Caco-2 (cell line): ENCODE data around the gene BRD1. TPM values are rescaled to one million over a fixed set of nuclear protein-coding genes. Genes with fewer than 3 reads are reported as not detected.

Experiments
- BruUV-seq: library from RNA; stranded (reverse); fragments of 400-500 nt; replicated peaks from 2 replicates; lab custom pipeline; 2021; lab: Mats Ljungman, UMichigan
- CTCF ChIA-PET: fragments of 300-600 bp; sonication (Branson Sonifier 250); formaldehyde crosslinking; loops from one replicate; lab custom pipeline; 2022; ENCODE audit warnings: antibody characterized with exemption; lab: Charles Lee
- POLR2A ChIA-PET: fragments of 300-600 bp; sonication (Branson Sonifier 250); formaldehyde crosslinking; loops from one replicate; lab custom pipeline; 2022; ENCODE audit warnings: antibody characterized with exemption; lab: Charles Lee
- DNase-seq, 2 experiments: peaks; one replicate each; pipeline versions ENCODE4 v3.0.0 to v3.0.0-alpha.2; 2020 to 2022
- H3K27me3 ChIP-seq: replicated peaks from 2 replicates; pipeline ENCODE4 v1.6.0; 2011; ENCODE audit warnings: low read length; ENCODE audit not compliant: control insufficient read depth, insufficient read depth
- H3K36me3 ChIP-seq: 2 replicates; pipeline ENCODE4 v1.5.1; 2011; ENCODE audit warnings: low read length; ENCODE audit not compliant: control insufficient read depth, insufficient read depth
- H3K4me1 ChIP-seq: fragments of 250-450 bp; sonication (Bioruptor Pico); 2 replicates; pipeline ENCODE4 v1.5.1; 2020; ENCODE audit warnings: mild to moderate bottlenecking
- H3K4me3 ChIP-seq: 2 replicates; pipeline ENCODE4 v1.5.1; 2011; ENCODE audit warnings: low read depth, mild to moderate bottlenecking, control low read depth, low read length
- H3K9me3 ChIP-seq: fragments of 250-450 bp; sonication (Bioruptor Pico); 2 replicates; pipeline ENCODE4 v1.5.1; 2020; ENCODE audit warnings: mild to moderate bottlenecking, moderate library complexity
- H3K27ac Mint-ChIP-seq: one replicate; pipeline ENCODE4 v1.8.0; 2022; ENCODE audit warnings: mixed read lengths; ENCODE audit not compliant: unreplicated experiment
- H3K27me3 Mint-ChIP-seq: one replicate; pipeline ENCODE4 v1.8.0; 2022; ENCODE audit warnings: mixed read lengths; ENCODE audit not compliant: insufficient read depth, unreplicated experiment
- H3K36me3 Mint-ChIP-seq: one replicate; pipeline ENCODE4 v1.8.0; 2022; ENCODE audit warnings: mild to moderate bottlenecking, mixed read lengths; ENCODE audit not compliant: insufficient read depth, unreplicated experiment
- H3K4me1 Mint-ChIP-seq: one replicate; pipeline ENCODE4 v1.8.0; 2022; ENCODE audit warnings: low read depth, mixed read lengths; ENCODE audit not compliant: unreplicated experiment
- H3K4me3 Mint-ChIP-seq: one replicate; pipeline ENCODE4 v1.8.0; 2022; ENCODE audit warnings: mild to moderate bottlenecking, moderate library complexity, mixed read lengths; ENCODE audit not compliant: unreplicated experiment
- H3K9me3 Mint-ChIP-seq: one replicate; pipeline ENCODE4 v1.8.0; 2022; ENCODE audit warnings: mixed read lengths; ENCODE audit not compliant: unreplicated experiment
- CTCF ChIP-seq, 2 experiments: fragments of 200-600 bp in 1 of 2; IDR thresholded peaks; 1 replicate in 1 of 2; 2 replicates in 1 of 2; pipeline versions ENCODE4 v1.5.1 to v1.8.0; 2011 to 2022; ENCODE audit warnings: antibody characterized with exemption in 1 of 2, control low read depth in 1 of 2, inconsistent platforms in 1 of 2, low read depth in 1 of 2, low read length in 1 of 2, mild to moderate bottlenecking in 1 of 2, moderate library complexity in 1 of 2; ENCODE audit not compliant: insufficient read depth in 1 of 2, severe bottlenecking in 1 of 2, unreplicated experiment in 1 of 2
- intact Hi-C: fragments of 100-400 bp; cut with micrococcal nuclease; formaldehyde crosslinking; loops from one replicate; pipeline ENCODE4 v1.10.0; 2022; ENCODE audit not compliant: unreplicated experiment
- total RNA-seq: library from RNA; stranded (reverse); gene quantifications from 2 replicates; pipeline ENCODE4 v1.2.3, GENCODE V29; 2022

Gene BRD1
- total RNA-seq, 1 experiment from 2014 or later, result 46.9 TPM

- Histone ChIP-seq H3K9me3 (no peaks in the 10 kb centered on the region), H3K27me3 (no peaks in the 10 kb centered on the region), H3K4me1 (peaks cover 13% of the 10 kb centered on the region), H3K36me3 (peaks cover 6% of the 10 kb centered on the region), H3K4me3 (peak overlapping the region; percentile 65)
- no peaks in the 10 kb centered on the region for H3K9me3 Mint-ChIP-seq
- H3K36me3 Mint-ChIP-seq, result peaks cover 53% of the 10 kb centered on the region
- no peak for TF ChIP-seq CTCF (IDR thresholded peaks at IDR 0.05; ENCODE audit: insufficient read depth in 1 of 2, low read depth in 1 of 2, low read length in 1 of 2, severe bottlenecking in 1 of 2, unreplicated experiment in 1 of 2)
- no TSS peak for BruUV-seq
- intact Hi-C loops, result no loop called here
- ChIA-PET POLR2A (interaction anchor here (0.5 kb wide), 1 partner anchor 50 kb away, joined by 5 read pairs; no protein-coding TSS in a partner anchor), CTCF (no interaction called here)
- H3K4me1 Mint-ChIP-seq, result no peaks in the 10 kb centered on the region
- DNase-seq, result no peak
- H3K27me3 Mint-ChIP-seq, result no peaks in the 10 kb centered on the region
- peak overlapping the region; percentile 70 for H3K27ac Mint-ChIP-seq
- H3K4me3 Mint-ChIP-seq, result peak overlapping the region; percentile 77
Observed at GRCh38 chr22:49825944-49826602, 1.6 kb downstream of the BRD1 start.

- no peak for DNase-seq
- CTCF ChIA-PET, result no interaction called here
- Mint-ChIP-seq H3K9me3 (no peaks in the 10 kb centered on the region), H3K4me1 (no peaks in the 10 kb centered on the region), H3K36me3 (peaks cover 59% of the 10 kb centered on the region), H3K27me3 (no peaks in the 10 kb centered on the region), H3K4me3 (peak overlapping the region; percentile 77), H3K27ac (peak overlapping the region; percentile 70)
- TF ChIP-seq CTCF (IDR thresholded peaks at IDR 0.05; ENCODE audit: insufficient read depth in 1 of 2, low read depth in 1 of 2, low read length in 1 of 2, severe bottlenecking in 1 of 2, unreplicated experiment in 1 of 2), result no peak
- no TSS peak for BruUV-seq
- peak overlapping the region; percentile 65 for H3K4me3 ChIP-seq
- H3K9me3 ChIP-seq, result no peaks in the 10 kb centered on the region
- POLR2A ChIA-PET, result no interaction called here
- intact Hi-C loops, result no loop called here
- H3K27me3 ChIP-seq, result no peaks in the 10 kb centered on the region
- peaks cover 6% of the 10 kb centered on the region for H3K36me3 ChIP-seq
- H3K4me1 ChIP-seq, result peaks cover 13% of the 10 kb centered on the region
Observed at GRCh38 chr22:49825436-49825835, 2.2 kb downstream of the BRD1 start.

DNA sequence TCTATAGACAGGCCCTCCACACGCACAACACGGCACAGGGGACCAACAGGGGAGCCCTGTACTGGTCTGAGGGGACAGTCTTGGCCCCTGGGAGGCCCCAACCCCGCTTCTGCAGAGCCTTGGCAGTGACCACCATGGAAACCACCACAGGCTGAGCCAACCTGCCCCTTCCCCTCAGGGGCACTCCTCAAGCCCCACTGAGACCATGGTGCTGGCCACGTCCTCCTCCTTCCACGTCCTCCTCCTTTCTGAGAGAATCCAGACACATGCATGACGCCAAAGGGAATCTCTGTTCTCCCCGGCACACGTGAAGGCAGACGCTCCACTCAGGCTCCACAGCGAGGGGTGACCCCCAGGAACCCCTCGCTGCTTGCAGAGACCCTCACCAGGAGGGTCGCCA, 2.7 kb downstream of the BRD1 start:
- H3K4me3 ChIP-seq, result no peak overlapping the region
- intact Hi-C loops, result no loop called here
- no peaks in the 10 kb centered on the region for H3K9me3 ChIP-seq
- no peaks in the 10 kb centered on the region for H3K4me1 Mint-ChIP-seq
- peaks cover 64% of the 10 kb centered on the region for H3K36me3 Mint-ChIP-seq
- no peak for TF ChIP-seq CTCF (IDR thresholded peaks at IDR 0.05; ENCODE audit: insufficient read depth in 1 of 2, low read depth in 1 of 2, low read length in 1 of 2, severe bottlenecking in 1 of 2, unreplicated experiment in 1 of 2)
- DNase-seq, result no peak
- no TSS peak for BruUV-seq
- POLR2A ChIA-PET, result no interaction called here
- no peaks in the 10 kb centered on the region for H3K27me3 ChIP-seq
- H3K9me3 Mint-ChIP-seq, result no peaks in the 10 kb centered on the region
- peaks cover 13% of the 10 kb centered on the region for H3K4me1 ChIP-seq
- CTCF ChIA-PET, result no interaction called here
- peak overlapping the region; percentile 77 for H3K4me3 Mint-ChIP-seq
- H3K27ac Mint-ChIP-seq, result peak overlapping the region; percentile 70
- H3K27me3 Mint-ChIP-seq, result no peaks in the 10 kb centered on the region
- peaks cover 6% of the 10 kb centered on the region for H3K36me3 ChIP-seq
